ENCODE results near the gene ZNF500.

Gene ZNF500

DNA sequence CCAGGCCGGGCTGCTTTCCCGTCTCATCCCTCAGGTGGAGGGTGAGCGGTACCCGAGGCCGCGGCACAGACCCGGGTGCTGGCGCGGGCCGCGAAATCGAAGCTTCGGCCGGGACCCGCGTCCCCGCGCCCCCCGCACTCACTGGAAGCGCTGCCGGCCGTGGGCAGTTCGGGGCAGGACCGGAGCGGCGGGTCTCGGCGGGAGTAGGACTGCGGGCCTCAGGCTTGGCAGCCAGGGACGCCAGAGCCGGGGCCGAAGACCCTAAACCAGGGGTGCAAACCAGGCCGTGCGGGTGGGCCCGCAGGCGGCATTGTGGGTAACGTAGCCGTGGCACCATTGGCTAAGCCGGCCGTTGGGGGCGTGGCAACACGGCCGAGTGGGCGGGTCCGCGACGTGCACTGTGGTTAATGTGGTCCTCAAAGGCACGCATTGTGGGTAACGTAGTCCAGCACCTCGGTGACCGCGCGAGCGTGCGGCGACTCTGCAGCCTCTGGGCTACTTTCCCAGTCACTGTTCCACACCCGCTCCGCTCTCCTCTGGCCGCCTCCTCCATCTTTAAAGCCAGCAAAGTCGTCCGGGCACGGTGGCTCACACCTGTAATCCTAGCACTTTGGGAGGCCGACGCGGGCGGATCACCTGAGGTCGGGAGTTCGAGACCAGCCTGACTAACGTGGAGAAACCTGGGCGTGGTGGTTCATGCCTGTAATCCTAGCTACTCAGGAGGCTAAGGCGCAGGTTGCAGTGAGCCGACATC is at the start of gene ZNF500:
ZNF500 (minus strand) TSS at position 288 of the 754 bp plus-strand sequence. CDS start 1,184 bp downstream, outside the sequence.
- DNase-seq (ENCODE audit: low spot score), result peak; percentile 95

- no peak for DNase-seq (ENCODE audit: low spot score)
These were observed 47.7 kb upstream of the ZNF500 start for GRCh38 chr16:4814542-4815173.

DNA sequence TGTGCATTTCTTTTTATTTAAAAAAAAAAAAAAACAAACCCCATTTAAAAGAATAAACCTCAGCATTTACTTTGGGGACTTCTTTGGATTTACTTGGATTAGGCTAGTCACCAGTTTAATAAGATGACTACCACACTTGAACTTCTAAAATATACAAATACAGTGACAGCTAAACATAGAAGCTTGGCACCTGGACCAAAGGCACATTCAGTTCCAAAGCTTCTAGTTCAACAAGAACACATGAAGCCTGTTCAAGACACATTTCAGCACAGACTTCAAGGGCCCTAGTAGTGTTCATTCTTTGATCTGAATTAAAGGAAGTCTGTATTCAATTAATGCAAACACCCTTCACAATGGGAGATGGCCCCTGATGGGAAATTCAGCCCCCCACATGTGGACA is 47.1 kb upstream of the ZNF500 start:
- no peak for DNase-seq (ENCODE audit: low spot score)

- no peak for DNase-seq (ENCODE audit: low spot score)
These were observed 46.5 kb upstream of the ZNF500 start for GRCh38 chr16:4813251-4814003.

- DNase-seq (ENCODE audit: low spot score), result no peak
These were observed 44.8 kb upstream of the ZNF500 start for GRCh38 chr16:4811773-4812172.

DNA sequence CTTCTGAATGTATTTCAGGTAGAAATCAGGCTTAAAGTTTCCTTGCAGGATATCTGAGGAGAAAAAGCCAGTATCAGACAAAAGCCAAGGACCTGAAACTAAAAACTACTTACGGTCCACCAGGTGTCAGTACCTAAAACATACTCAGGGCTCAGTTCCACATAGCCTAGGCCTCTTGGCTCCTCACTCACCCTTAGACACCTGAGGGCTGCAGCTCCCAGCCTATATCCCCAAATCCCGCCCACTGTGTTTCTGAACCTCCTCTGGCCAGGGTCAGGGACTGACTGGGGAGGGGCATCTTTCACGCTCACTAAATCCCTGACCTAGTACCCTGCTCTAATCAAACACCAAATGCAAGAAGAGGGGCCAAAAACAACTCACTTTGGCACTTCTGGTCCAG is 44.3 kb upstream of the ZNF500 start:
- no peak for DNase-seq (ENCODE audit: low spot score)

DNA sequence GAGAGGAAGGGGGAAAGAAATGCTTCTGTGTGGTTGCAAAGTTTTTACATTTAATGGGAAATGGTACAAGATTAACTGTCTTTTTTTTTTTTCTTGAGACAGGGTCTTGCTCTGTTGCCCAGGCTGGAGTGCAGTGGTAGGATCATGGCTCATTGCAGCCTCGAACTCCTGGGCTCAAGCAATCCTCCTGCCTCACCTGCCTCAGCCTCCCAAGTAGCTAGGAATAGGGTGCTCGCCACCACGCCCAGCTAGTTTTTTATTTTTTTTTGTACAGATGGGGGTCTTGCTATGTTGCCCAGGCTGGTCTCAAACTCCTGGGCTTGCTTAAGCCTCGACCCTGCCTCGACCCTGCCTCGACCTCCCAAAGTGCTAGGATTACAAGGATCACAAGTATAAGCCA is 39.3 kb upstream of the ZNF500 start:
- no peak for DNase-seq (ENCODE audit: low spot score)

DNA sequence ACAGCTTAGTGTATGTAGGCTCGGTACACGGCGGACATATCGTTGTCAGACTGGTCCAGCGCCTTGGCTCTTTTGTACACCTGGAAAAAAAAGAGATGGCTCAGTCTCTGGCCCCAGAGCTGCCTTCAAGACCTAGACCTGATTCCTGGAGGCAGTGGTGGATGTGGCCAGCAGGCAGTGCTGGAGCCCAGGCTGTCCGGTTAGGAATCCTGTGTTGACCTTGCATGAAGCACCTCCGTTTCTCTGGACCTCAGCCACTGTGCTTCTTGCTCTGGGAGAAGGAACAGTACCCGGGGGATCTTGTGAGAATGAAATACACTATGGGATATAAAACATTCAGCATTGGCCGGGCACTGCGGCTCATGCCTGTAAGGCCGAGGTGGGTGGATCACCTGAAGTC is 38.3 kb upstream of the ZNF500 start:
- no peak for DNase-seq (ENCODE audit: low spot score)

DNA sequence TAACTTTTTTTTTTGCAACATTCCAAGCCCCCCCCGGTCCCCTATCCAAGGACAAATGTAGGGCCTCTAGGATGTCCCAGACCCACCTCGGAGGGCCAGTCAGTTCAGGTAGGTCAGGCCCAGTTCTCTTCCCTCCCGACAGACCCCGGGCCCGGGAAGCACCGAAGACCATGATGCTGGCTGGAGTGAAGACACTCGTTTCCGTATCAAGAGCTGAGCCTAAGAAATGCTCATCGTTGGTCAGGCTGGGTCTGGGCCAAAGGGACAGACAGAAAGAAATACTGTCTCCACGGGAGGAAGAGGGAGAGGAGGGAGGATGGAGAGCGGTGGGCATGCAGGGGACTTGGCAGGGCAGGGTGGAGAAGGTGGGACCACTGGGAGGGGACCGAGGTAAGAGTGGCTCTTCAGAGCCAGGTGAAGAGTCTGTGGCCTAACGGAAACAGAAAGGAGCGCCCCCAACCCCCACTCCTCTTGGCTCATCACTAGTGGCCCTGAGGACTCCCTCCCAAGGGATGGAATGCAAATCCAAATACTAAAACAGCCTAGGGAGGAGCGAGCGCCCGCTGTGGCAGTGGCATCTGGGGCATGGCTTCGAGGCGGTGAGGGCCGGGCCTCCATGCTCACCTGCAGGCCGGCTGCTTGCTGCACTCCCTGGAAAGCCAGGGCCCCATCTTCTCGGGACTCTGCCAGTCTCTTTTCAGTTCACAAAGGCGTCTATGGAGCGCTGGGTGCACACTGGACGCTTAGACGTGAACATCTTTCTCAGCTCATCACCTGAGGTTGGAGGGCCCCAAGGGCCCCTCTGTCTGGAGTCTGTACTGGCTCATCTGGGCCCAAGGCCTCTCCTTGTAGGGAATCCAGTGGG is 37.2 kb upstream of the ZNF500 start:
- no peak for DNase-seq (ENCODE audit: low spot score)

GRCh38 chr16:4803401-4803844 is 36.5 kb upstream of the ZNF500 start:
- DNase-seq (ENCODE audit: low spot score), result no peak

- peak; percentile 92 for DNase-seq (ENCODE audit: low spot score)
These were observed 35.8 kb upstream of the ZNF500 start for GRCh38 chr16:4802659-4803287.

DNA sequence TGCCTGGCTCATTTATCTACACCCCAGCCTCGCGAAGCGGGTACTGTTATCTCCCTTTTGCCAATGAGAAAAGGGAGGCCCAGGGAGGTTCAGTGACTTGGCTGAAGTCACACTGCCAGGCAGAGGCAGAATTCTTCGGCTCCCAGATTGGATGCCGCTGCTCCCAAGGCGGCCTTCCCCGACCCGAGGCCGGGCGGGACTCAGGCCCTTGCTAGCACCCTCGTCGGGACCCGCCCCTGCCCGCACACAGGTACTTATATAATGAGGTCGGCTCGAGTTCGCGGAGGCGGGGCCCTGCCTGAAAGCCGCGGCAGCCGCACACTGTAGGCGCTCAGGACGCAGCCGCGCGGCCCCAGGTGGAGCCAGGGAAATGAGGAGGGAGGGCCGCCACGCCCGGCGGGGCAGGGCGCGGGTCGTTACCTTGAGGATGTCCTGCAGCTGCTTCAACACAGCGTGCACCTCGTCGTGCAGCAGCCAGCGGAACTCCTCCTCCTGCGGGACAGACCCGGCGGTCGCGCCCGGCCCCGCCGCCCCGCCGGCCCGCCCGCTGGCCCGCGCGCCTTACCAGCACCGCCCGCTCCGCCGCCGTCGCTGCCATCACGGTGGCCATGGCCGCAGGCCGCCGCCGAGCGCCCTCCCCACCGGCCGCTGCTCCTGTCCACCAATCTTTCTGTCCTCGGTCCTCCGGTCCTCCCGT is 35.1 kb upstream of the ZNF500 start, which contains the start of gene ROGDI:
ROGDI (minus strand) TSS at position 672 of the 697 bp plus-strand sequence; CDS start at position 610, 62 bp downstream.
- DNase-seq (ENCODE audit: low spot score), result peak; percentile 87

DNA sequence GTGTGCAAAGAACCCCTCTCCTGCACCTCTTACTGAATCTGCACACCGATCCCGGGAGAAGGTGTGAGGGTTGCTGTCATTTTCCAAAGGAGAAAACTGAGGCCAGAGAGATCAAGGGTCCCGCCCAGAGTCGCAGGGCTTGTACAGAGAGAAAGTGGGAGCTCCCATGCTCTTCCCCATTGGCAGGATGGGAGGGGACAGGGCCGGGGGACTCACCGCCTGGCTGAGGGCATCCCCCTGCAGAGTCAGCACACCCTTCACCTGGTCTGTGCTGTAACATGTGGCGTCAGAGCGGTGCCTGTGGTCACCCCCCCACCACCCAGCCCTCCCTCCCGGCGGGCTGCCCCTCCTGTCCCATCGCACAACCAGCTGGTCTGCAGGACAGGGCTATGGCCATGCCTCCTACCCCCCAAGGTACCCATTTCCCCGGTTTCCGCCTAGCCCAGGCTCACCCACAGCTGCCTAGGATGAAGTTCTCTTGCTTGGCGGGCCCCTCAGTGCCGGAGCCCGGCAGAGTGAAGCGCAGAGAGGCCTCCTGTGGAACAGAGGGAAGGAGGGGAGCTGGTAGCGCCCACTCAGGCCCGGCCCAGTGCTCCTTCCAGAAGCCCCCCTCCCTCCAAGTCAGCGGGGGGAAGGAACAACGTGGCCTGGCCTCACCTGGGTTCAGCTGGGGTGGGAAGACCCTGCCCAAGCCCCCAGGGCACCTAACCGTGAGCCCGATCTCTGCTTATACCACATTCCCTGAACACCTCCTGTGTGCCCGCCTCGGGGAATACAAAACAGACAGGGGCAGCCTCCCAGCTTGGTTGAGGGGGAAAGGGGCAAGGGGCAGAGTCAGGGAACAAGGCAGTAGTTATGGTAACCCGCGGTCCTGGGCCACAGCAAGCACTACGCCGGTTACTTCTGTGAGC is 34.3 kb upstream of the ZNF500 start:
- no peak for DNase-seq (ENCODE audit: low spot score)

GRCh38 chr16:4800290-4801041 is 33.5 kb upstream of the ZNF500 start:
- DNase-seq (ENCODE audit: low spot score), result no peak

GRCh38 chr16:4799171-4799855 is 32.4 kb upstream of the ZNF500 start:
- DNase-seq (ENCODE audit: low spot score), result no peak

GRCh38 chr16:4798456-4798855 is 31.5 kb upstream of the ZNF500 start:
- no peak for DNase-seq (ENCODE audit: low spot score)

DNA sequence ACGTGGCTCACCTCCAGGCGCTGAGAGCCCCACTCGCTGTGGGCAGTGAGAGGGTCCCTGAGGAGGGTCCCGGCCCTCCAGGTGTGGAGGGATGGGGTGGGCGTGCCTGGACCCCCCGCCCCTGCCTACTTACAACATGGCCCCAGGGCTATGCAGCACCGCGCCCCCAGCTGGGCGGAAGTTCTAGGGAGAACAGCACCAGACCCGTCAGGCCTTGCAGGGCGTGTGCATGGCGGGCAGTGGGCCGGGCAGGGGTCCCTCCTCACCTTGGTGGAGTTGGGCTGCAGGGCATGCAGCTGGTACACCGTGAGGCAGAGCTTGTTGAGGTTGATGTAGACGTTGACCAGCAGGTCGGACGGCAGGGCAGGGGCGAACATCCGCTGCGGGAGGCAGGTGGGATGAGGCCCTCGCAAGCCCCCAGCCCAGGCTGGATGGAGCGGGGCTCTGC is 30.9 kb upstream of the ZNF500 start:
- DNase-seq (ENCODE audit: low spot score), result no peak
